Fibroblast of pulmonary artery (primary cell): ENCODE measurements around the gene GMDS.

Experiments used
- DNase-seq: peaks from one replicate; pipeline ENCODE4 v3.0.0-alpha.2; 2010; ENCODE audit warnings: low read depth
- H3K4me3 ChIP-seq: replicated peaks from 2 replicates; pipeline ENCODE4 v1.5.1; 2011; ENCODE audit warnings: low read depth, mild to moderate bottlenecking, control low read depth, low read length, moderate library complexity
- TF ChIP-seq, protein P1 (sequence below): IDR thresholded peaks from 2 replicates; pipeline ENCODE4 v1.5.1; 2011; ENCODE audit warnings: mild to moderate bottlenecking, control low read depth, low read length, inconsistent platforms; ENCODE audit errors: missing control alignments

The GMDS gene

DNA sequence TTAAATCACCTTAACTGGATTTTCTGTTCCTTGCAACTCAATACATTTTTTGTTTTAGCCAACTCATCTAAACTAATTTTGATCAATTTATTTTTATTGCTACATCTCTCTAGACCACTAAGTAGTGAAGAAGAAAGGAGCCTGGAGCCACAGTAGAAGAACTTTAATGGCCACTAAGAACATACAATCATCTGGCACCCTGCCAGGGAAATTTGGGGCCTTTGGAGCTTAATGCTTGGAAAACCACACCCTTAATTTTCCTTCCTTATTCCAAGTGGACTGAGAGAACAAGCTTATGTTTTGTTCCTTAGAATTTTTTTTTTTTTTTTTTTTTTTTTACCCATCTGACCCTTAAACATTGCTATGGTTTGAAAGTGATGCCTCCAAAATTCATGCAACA, 12.0 kb upstream of the GMDS start:
- TF ChIP-seq, protein P1, sequence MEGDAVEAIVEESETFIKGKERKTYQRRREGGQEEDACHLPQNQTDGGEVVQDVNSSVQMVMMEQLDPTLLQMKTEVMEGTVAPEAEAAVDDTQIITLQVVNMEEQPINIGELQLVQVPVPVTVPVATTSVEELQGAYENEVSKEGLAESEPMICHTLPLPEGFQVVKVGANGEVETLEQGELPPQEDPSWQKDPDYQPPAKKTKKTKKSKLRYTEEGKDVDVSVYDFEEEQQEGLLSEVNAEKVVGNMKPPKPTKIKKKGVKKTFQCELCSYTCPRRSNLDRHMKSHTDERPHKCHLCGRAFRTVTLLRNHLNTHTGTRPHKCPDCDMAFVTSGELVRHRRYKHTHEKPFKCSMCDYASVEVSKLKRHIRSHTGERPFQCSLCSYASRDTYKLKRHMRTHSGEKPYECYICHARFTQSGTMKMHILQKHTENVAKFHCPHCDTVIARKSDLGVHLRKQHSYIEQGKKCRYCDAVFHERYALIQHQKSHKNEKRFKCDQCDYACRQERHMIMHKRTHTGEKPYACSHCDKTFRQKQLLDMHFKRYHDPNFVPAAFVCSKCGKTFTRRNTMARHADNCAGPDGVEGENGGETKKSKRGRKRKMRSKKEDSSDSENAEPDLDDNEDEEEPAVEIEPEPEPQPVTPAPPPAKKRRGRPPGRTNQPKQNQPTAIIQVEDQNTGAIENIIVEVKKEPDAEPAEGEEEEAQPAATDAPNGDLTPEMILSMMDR, result no peak
- DNase-seq, result no peak
- H3K4me3 ChIP-seq, result no peak overlapping the region

DNA sequence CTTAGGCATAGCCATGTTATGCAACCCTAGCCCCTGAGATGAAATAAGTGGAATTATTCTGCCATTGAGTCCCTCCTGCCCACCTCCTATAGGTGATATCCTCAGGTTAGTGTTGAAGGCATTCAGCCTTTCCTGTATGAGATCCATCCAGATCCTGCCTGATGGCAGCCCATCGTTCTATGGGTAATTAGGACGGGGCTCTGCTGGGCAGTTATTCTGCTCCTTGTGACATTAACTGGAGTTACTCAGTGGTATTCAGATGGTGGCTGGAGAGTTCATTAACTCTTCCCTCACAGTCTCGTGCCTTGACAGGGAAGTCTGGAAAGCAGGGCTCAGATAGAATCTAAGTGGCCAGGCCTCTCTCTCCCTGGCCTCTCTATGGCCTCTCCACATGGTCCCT, 9.3 kb upstream of the GMDS start:
- no peak overlapping the region for H3K4me3 ChIP-seq
- TF ChIP-seq, protein P1, result no peak
- DNase-seq, result no peak

DNA sequence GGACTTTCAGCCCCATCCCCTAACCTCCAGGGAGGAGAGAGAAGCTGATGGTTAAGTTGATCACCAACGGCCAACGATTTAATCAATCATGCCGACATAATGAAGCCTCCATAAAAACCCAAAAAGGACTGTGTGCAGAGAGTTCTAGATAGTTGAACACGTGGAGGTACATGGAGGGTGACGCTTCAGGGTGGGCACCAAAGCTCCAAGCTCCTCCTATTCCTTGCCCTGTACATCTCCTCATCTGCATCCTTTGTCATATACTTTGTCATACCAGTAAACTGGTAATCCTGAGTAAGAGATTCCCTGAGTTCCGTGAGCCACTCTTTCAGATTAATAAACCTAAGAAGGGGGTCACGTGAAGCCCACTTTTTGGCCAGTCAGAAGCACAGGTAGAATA, 3.7 kb upstream of the GMDS start:
- TF ChIP-seq, protein P1, result no peak
- DNase-seq, result no peak

DNA sequence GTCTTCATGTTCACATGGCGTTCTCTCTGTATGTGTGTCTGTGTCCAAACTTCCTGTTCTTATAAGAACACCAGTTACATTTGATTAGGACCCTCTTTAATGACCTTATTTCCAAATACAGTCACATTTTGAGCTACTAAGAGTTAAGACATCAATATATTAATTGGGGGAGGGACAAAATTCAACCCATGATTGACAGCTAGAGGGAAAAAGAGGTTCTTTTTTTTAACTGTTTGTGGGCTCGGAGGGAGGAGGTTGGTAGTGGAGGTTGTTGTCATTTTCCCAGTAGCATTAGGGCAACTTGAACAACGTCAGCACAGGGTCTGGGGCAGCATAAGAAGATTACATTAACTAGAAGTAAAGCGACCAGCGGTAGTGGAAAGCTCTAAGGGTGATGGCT, 2.3 kb upstream of the GMDS start:
- no peak overlapping the region for H3K4me3 ChIP-seq
- TF ChIP-seq, protein P1, result no peak
- no peak for DNase-seq

More for the DNA sequence above, 3.7 kb upstream of the GMDS start:
- H3K4me3 ChIP-seq, result no peak overlapping the region

DNA sequence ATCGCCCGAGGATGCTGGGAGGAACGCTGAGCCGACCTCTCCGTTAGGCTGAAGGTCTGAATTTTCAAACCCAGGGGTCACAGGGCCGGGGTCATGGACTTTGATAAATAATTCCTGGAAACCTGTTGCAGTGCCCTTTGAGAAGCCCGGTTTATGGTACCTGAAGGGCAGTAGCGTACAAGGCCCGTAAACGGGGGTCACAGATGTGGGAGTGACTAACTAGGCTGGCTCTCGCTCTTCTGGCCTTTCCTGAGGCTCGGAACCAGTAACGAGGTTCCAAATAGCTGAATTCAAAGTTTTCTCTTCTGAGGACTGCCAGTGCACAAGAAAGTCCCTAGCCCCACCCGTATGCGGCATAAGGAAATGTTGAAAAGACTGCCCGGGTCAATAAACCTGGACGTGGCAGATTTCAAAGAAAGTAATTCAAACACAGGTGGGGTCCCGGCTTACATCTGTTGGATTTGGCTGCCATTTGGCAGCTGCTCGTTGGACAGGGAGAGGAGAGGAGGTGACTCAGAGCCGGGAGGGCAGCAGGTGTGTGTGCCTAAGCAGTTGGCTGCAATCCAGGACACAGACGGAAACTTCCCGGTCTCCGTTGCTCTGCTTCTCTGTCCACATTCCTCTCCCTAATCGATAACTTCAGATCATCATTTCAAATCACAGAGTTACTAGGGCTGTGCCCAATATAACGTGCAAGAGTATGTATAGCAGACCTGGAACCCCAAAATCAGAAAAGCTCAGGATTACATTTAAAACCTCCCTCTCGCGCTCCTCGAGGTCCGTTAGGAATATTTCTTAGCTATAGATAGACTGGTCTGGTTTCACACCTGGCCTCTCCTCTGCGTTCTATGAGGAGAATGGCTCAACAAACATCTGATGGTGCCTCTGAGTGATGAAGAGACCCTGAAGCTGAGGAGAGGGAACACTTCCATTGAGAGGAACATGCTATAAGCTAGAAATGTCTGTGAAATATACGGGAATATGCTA, 765 bp upstream of the GMDS start:
- TF ChIP-seq, protein P1, result no peak
- peak; percentile 43 for DNase-seq
- H3K4me3 ChIP-seq, result peak overlapping the region; percentile 89

DNA sequence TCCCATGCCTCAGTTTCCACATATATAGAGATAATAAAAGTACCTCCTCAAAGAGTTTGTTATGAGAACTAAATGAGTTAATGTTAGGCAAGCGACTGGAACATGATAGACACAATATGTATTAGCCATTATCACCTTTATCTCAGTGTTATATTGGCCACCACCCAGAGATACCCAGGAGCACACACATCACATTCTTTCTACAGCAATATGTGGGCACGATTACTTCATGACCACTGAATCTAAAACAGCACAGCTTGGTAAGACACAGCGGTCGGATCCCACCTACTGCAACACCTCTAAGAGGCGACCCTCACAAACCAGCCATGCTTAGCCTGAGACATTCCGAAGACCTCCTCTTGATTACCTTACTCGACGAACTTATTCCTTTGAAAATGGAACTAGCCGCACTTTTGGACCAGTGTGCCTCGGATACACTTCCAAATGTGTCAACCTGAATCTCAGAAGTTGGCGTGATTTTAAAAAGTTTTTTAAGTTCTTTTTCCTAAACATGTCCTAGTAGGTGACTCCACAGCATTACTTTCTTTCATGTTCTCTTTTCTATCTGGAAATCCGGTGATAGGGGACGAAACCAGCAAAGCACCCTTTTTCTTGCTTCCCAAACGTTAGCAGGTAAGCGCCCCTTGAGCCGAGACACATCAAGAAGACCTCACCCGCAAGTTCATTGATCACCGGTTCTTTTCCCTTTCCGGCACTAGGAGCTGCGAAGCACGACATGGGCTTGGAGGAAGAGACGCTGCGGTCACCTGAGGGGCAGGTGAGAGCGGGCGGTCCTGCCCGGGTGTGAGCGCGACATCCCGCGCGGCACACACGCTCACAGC, 923 bp downstream of the GMDS start:
- TF ChIP-seq, protein P1, result no peak
- DNase-seq, result no peak
- H3K4me3 ChIP-seq, result peak overlapping the region; percentile 89
